Keratinocyte (primary cell): ENCODE measurements around the gene RBFOX1. TPM values are rescaled to one million over a fixed set of nuclear protein-coding genes. Genes with fewer than 3 reads are reported as not detected.

Source experiments
- DNase-seq: peaks from one replicate; pipeline ENCODE4 v3.0.0-alpha.2; 2011; ENCODE audit warnings: low read depth, missing footprints, low spot score
- FAIRE-seq: peaks from 2 replicates; lab custom pipeline; 2011; peaks lifted over from hg19 to GRCh38; lab: Jason Lieb, UNC
- H2AFZ ChIP-seq: 2 replicates; pipeline ENCODE4 v1.6.0; 2012; ENCODE audit warnings: low read length, control low read depth, inconsistent platforms; ENCODE audit not compliant: control insufficient read depth
- H3K27ac ChIP-seq: 2 replicates; pipeline ENCODE4 v1.5.1; 2011; ENCODE audit warnings: low read length; ENCODE audit not compliant: control insufficient read depth, insufficient read depth
- H3K27me3 ChIP-seq: 3 replicates; pipeline ENCODE4 v1.6.0; 2011; ENCODE audit warnings: low read length; ENCODE audit not compliant: control insufficient read depth, insufficient read depth; ENCODE audit errors: extremely low read depth
- H3K36me3 ChIP-seq, 2 experiments: 2 replicates in 1 of 2; 3 replicates in 1 of 2; pipeline ENCODE4 v1.5.1; 2011; ENCODE audit warnings: low read length in 2 of 2, mild to moderate bottlenecking in 1 of 2; ENCODE audit not compliant: control insufficient read depth in 2 of 2, insufficient read depth in 2 of 2; ENCODE audit errors: extremely low read depth in 1 of 2
- H3K4me1 ChIP-seq: 3 replicates; pipeline ENCODE4 v1.5.1; 2011; ENCODE audit warnings: low read length; ENCODE audit not compliant: control insufficient read depth, insufficient read depth; ENCODE audit errors: extremely low read depth
- H3K4me2 ChIP-seq: 3 replicates; pipeline ENCODE4 v1.6.0; 2011; ENCODE audit warnings: low read depth, low read length; ENCODE audit not compliant: control insufficient read depth, insufficient read depth; ENCODE audit errors: extremely low read depth
- H3K4me3 ChIP-seq, 3 experiments: fragments of 200-600 bp in 1 of 3; sonication (generic) in 1 of 3; 2 replicates in 2 of 3; 3 replicates in 1 of 3; pipeline ENCODE4 v1.5.1; 2011 to 2016; ENCODE audit warnings: low read length in 3 of 3, mild to moderate bottlenecking in 3 of 3, control low read depth in 2 of 3, inconsistent platforms in 1 of 3, low read depth in 1 of 3, mixed read lengths in 1 of 3, mixed run types in 1 of 3, moderate library complexity in 1 of 3; ENCODE audit not compliant: control insufficient read depth in 2 of 3, insufficient read depth in 2 of 3; ENCODE audit errors: extremely low read depth in 1 of 3
- H3K79me2 ChIP-seq: 2 replicates; pipeline ENCODE4 v1.6.0; 2012; ENCODE audit warnings: low read length; ENCODE audit not compliant: control insufficient read depth, insufficient read depth
- H3K9ac ChIP-seq: 3 replicates; pipeline ENCODE4 v1.6.0; 2011; ENCODE audit warnings: low read length; ENCODE audit not compliant: control insufficient read depth, insufficient read depth; ENCODE audit errors: extremely low read depth
- H3K9me1 ChIP-seq: 3 replicates; pipeline ENCODE4 v1.6.0; 2011; ENCODE audit warnings: low read length; ENCODE audit not compliant: control insufficient read depth, insufficient read depth; ENCODE audit errors: extremely low read depth
- H3K9me3 ChIP-seq: 2 replicates; pipeline ENCODE4 v1.5.1; 2012; ENCODE audit warnings: low read depth, low read length; ENCODE audit not compliant: control insufficient read depth
- H4K20me1 ChIP-seq: 3 replicates; pipeline ENCODE4 v1.6.0; 2011; ENCODE audit warnings: low read length; ENCODE audit not compliant: control insufficient read depth, insufficient read depth; ENCODE audit errors: extremely low read depth
- CTCF ChIP-seq, 3 experiments: IDR thresholded peaks in 1 of 3; conservative IDR thresholded peaks in 1 of 3; optimal IDR thresholded peaks in 1 of 3; 2 replicates in 2 of 3; 3 replicates in 1 of 3; pipeline versions ENCODE3 to v1.5.1; 2011; ENCODE audit warnings: low read length in 3 of 3, mild to moderate bottlenecking in 3 of 3, moderate library complexity in 2 of 3, control low read depth in 1 of 3, inconsistent platforms in 1 of 3; ENCODE audit not compliant: insufficient read depth in 2 of 3; ENCODE audit errors: extremely low read depth in 1 of 3
- EZH2 ChIP-seq: IDR thresholded peaks from one replicate; pipeline ENCODE4 v1.6.1; 2012; ENCODE audit warnings: inconsistent platforms, mild to moderate bottlenecking, low read length, moderate library complexity
- dilution Hi-C: fragments of 300-500 bp; cut with MboI; formaldehyde crosslinking; loops from one replicate; pipeline ENCODE4 v1.7.0; 2020; ENCODE audit warnings: low sequenced_read_pairs; ENCODE audit not compliant: extremely low pct_ligation_motif_present
- polyA plus RNA-seq, 5 experiments: library from polyadenylated mRNA; depleted of rRNA in 3 of 5; stranded (reverse) in 3 of 5; stranded (forward) in 1 of 5; unstranded in 1 of 5; fragments of >200 nt; gene quantifications; 1 replicate in 1 of 5; 2 replicates in 3 of 5; 3 replicates in 1 of 5; pipeline versions ENCODE4 v1.2.1 to v1.2.3, GENCODE V29; 2011 to 2012; ENCODE audit warnings: missing spikeins in 2 of 5, low read depth in 1 of 5, low replicate concordance in 1 of 5

Gene RBFOX1
- polyA plus RNA-seq, 1 donor (not counting 4 experiments of a cell fraction or from before 2014, with no cell fraction given), result not detected

GRCh38 chr16:7705885-7706284 is 373.2 kb downstream of the RBFOX1 start:
- H3K4me3 ChIP-seq, result no peak overlapping the region
- peaks cover 2% of the 10 kb centered on the region for H3K9me3 ChIP-seq
- no peaks in the 10 kb centered on the region for H3K79me2 ChIP-seq
- no peaks in the 10 kb centered on the region for H4K20me1 ChIP-seq
- no peak overlapping the region for H3K9ac ChIP-seq
- FAIRE-seq (no peak), DNase-seq (no peak)
- H2AFZ ChIP-seq, result no peak overlapping the region
- no peaks in the 10 kb centered on the region for H3K36me3 ChIP-seq
- TF ChIP-seq CTCF (optimal IDR thresholded peaks at IDR 0.05 in 1 of 3, IDR thresholded peaks at IDR 0.05 in 1 of 3, conservative IDR thresholded peaks at IDR 0.05 in 1 of 3; ENCODE audit: extremely low read depth in 1 of 3, insufficient read depth in 2 of 3, low read length in 3 of 3), result no peak
- TF ChIP-seq EZH2, result no peak
- H3K4me2 ChIP-seq, result no peak overlapping the region
- no peak overlapping the region for H3K27ac ChIP-seq
- no peaks in the 10 kb centered on the region for H3K27me3 ChIP-seq
- no peaks in the 10 kb centered on the region for H3K4me1 ChIP-seq
- dilution Hi-C loops, result no loop called here
- no peaks in the 10 kb centered on the region for H3K9me1 ChIP-seq

- Histone ChIP-seq H3K27me3 (no peaks in the 10 kb centered on the region), H3K4me1 (no peaks in the 10 kb centered on the region), H3K9me3 (peaks cover 2% of the 10 kb centered on the region), H3K4me3 (no peak overlapping the region), H3K4me2 (no peak overlapping the region), H3K36me3 (no peaks in the 10 kb centered on the region), H3K79me2 (no peaks in the 10 kb centered on the region), H3K9ac (no peak overlapping the region), H3K27ac (no peak overlapping the region), H4K20me1 (no peaks in the 10 kb centered on the region), H3K9me1 (no peaks in the 10 kb centered on the region), H2AFZ (no peak overlapping the region)
- dilution Hi-C loops, result no loop called here
- FAIRE-seq (no peak), DNase-seq (no peak)
- no peak for TF ChIP-seq CTCF (optimal IDR thresholded peaks at IDR 0.05 in 1 of 3, IDR thresholded peaks at IDR 0.05 in 1 of 3, conservative IDR thresholded peaks at IDR 0.05 in 1 of 3; ENCODE audit: extremely low read depth in 1 of 3, insufficient read depth in 2 of 3, low read length in 3 of 3)
- TF ChIP-seq EZH2, result no peak
Observed at GRCh38 chr16:7709186-7709585, 376.5 kb downstream of the RBFOX1 start.
